GM19467 (cell line): Measurements from ENCODE around the gene ETDB.
A peak's percentile ranks its signal among the peaks of the same experiment; 100 is the strongest.
"Not testable (repeated sequence)": the region's sequence is repeated elsewhere in the genome, so short reads cannot be mapped to it uniquely, and the experiment has no call there.

Experiments
- ATAC-seq: cut with Tn5 transposase; IDR thresholded peaks from one replicate; pipeline ENCODE4 v1.9.1; 2021; ENCODE audit warnings: mild to moderate bottlenecking, moderate library complexity; ENCODE audit not compliant: unreplicated experiment

Gene ETDB

GRCh38 chrX:135120056-135120576, at the start of gene ETDB:
TSS of gene ETDB (minus strand) at chrX:135120526. CDS start at chrX:135119261, 1,265 bp downstream.
- not testable (repeated sequence) for ATAC-seq

- ATAC-seq: not testable (repeated sequence)
Measured at GRCh38 chrX:135169534-135169933, 49.2 kb upstream of the ETDB start.

GRCh38 chrX:135168486-135168885, 48.2 kb upstream of the ETDB start:
- ATAC-seq: no peak

- ATAC-seq: not testable (repeated sequence)
Measured at GRCh38 chrX:135154688-135155087, 34.4 kb upstream of the ETDB start.

- ATAC-seq: not testable (repeated sequence)
Measured at GRCh38 chrX:135126145-135126544, 5.8 kb upstream of the ETDB start.

GRCh38 chrX:135116064-135116463, 4.3 kb downstream of the ETDB start:
- not testable (repeated sequence) for ATAC-seq

GRCh38 chrX:135114392-135114791, 5.9 kb downstream of the ETDB start:
- ATAC-seq: peak; percentile 90

- ATAC-seq: no peak
Measured at GRCh38 chrX:135112743-135113142, 7.6 kb downstream of the ETDB start.

GRCh38 chrX:135112096-135112729, 8.1 kb downstream of the ETDB start:
- peak; percentile 45 for ATAC-seq

GRCh38 chrX:135109554-135109953, 10.8 kb downstream of the ETDB start:
- no peak for ATAC-seq

- ATAC-seq: no peak
Measured at GRCh38 chrX:135099493-135099783, 20.9 kb downstream of the ETDB start.

GRCh38 chrX:135097196-135097744, 23.1 kb downstream of the ETDB start:
- ATAC-seq: not testable (repeated sequence)

GRCh38 chrX:135095715-135096114, 24.6 kb downstream of the ETDB start:
- ATAC-seq: no peak

- no peak for ATAC-seq
Measured at GRCh38 chrX:135094726-135095125, 25.6 kb downstream of the ETDB start.

GRCh38 chrX:135089126-135089525, 31.2 kb downstream of the ETDB start:
- no peak for ATAC-seq

GRCh38 chrX:135087867-135088266, 32.5 kb downstream of the ETDB start:
- ATAC-seq: no peak

GRCh38 chrX:135086197-135086854, 34.0 kb downstream of the ETDB start:
- ATAC-seq: peak; percentile 85

GRCh38 chrX:135081693-135082404, 38.5 kb downstream of the ETDB start:
- ATAC-seq: no peak
